A673 (cell line): ENCODE data around the gene CEP112. TPM values are rescaled to one million over a fixed set of nuclear protein-coding genes. Genes with fewer than 3 reads are reported as not detected.

Source experiments
- BruUV-seq: library from RNA; stranded (reverse); fragments of 400-500 nt; replicated peaks from 2 replicates; lab custom pipeline; 2021; lab: Mats Ljungman, UMichigan
- CTCF ChIA-PET: fragments of 300-600 bp; sonication (Branson Sonifier 250); formaldehyde crosslinking; loops from one replicate; lab custom pipeline; 2022; ENCODE audit warnings: antibody characterized with exemption; lab: Charles Lee
- POLR2A ChIA-PET: fragments of 300-600 bp; sonication (Branson Sonifier 250); formaldehyde crosslinking; loops from one replicate; lab custom pipeline; 2022; ENCODE audit warnings: antibody characterized with exemption; ENCODE audit not compliant: low non-redundant PET; lab: Charles Lee
- DNase-seq: peaks from one replicate; pipeline ENCODE4 v3.0.0-alpha.2; 2015; ENCODE audit warnings: low spot score
- H3K27ac ChIP-seq: fragments of 200-600 bp; sonication (generic); 2 replicates; pipeline ENCODE4 v1.5.1; 2016; ENCODE audit warnings: mixed run types, low read depth, mild to moderate bottlenecking, mixed read lengths, antibody characterized with exemption, low read length; ENCODE audit not compliant: poor library complexity, severe bottlenecking
- H3K27me3 ChIP-seq: fragments of 200-600 bp; sonication (generic); replicated peaks from 2 replicates; pipeline ENCODE4 v1.6.1; 2017; ENCODE audit warnings: mixed run types, low read depth, mild to moderate bottlenecking, mixed read lengths, antibody characterized with exemption, low read length; ENCODE audit not compliant: insufficient read depth, poor library complexity
- H3K36me3 ChIP-seq: fragments of 200-600 bp; sonication (generic); 2 replicates; pipeline ENCODE4 v1.6.1; 2016; ENCODE audit warnings: mixed run types, mild to moderate bottlenecking, mixed read lengths, antibody characterized with exemption, low read length; ENCODE audit not compliant: insufficient read depth, poor library complexity, severe bottlenecking
- H3K4me1 ChIP-seq: fragments of 200-600 bp; sonication (generic); 2 replicates; pipeline ENCODE4 v1.6.1; 2017; ENCODE audit warnings: mixed run types, mild to moderate bottlenecking, mixed read lengths, antibody characterized with exemption, low read length; ENCODE audit not compliant: insufficient read depth, poor library complexity, severe bottlenecking
- H3K4me3 ChIP-seq: fragments of 200-600 bp; sonication (generic); 2 replicates; pipeline ENCODE4 v1.5.1; 2016; ENCODE audit warnings: low read depth, mixed run types, mild to moderate bottlenecking, mixed read lengths, low read length; ENCODE audit not compliant: poor library complexity, severe bottlenecking
- H3K9me3 ChIP-seq: fragments of 200-600 bp; sonication (generic); 2 replicates; pipeline ENCODE4 v1.6.1; 2016; ENCODE audit warnings: mixed run types, low read depth, mild to moderate bottlenecking, mixed read lengths, antibody characterized with exemption, low read length; ENCODE audit not compliant: poor library complexity, severe bottlenecking
- EZH2 ChIP-seq: fragments of 200-600 bp; sonication (generic); IDR thresholded peaks from 2 replicates; pipeline ENCODE4 v1.6.1; 2017; ENCODE audit warnings: borderline replicate concordance, low read depth, mild to moderate bottlenecking, mixed read lengths, antibody characterized with exemption, low read length; ENCODE audit not compliant: poor library complexity, severe bottlenecking
- intact Hi-C: fragments of 100-400 bp; cut with micrococcal nuclease; formaldehyde crosslinking; loops from one replicate; pipeline ENCODE4 v1.10.0; 2022; ENCODE audit not compliant: unreplicated experiment
- total RNA-seq: library from RNA; stranded (reverse); gene quantifications from 2 replicates; pipeline ENCODE4 v1.2.3, GENCODE V29; 2021
- TF ChIP-seq, protein P1 (sequence below): fragments of 300-800, 200-600 bp; sonication (generic); conservative IDR thresholded peaks from 2 replicates; pipeline ENCODE4 v1.5.1; 2017; ENCODE audit warnings: low read depth, mild to moderate bottlenecking, antibody characterized with exemption, low read length, moderate library complexity, mixed read lengths

CEP112 gene
- total RNA-seq, 1 experiment from 2014 or later = 27.2 TPM

DNA sequence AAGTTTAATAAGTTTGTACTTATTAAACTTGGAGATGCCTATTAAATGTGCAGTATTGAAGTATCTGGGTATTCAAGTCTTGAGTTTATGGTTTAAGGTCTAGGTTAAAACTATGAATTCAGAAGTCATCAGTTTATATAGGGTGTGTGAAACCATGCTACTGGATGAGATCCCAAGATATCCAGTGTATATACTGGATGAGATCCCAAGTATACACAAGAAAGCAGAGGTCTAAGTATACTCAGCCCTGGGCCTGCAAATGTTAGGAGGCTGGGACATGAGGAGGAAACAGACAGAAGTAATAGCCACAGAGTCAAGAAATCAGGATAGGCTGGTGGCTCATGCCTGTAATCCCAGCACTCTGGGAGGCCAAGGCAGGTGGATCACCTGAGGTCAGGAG, 436.1 kb downstream of the CEP112 start:
- BruUV-seq = no TSS peak
- CTCF ChIA-PET = no interaction called here
- Histone ChIP-seq H3K4me1 (peaks cover 3% of the 10 kb centered on the region), H3K4me3 (no peak overlapping the region), H3K36me3 (no peaks in the 10 kb centered on the region), H3K27me3 (no peaks in the 10 kb centered on the region), H3K9me3 (no peaks in the 10 kb centered on the region), H3K27ac (no peak overlapping the region)
- intact Hi-C loops = no loop called here
- DNase-seq = no peak
- POLR2A ChIA-PET = no interaction called here
- no peak for TF ChIP-seq EZH2
- TF ChIP-seq, protein P1, sequence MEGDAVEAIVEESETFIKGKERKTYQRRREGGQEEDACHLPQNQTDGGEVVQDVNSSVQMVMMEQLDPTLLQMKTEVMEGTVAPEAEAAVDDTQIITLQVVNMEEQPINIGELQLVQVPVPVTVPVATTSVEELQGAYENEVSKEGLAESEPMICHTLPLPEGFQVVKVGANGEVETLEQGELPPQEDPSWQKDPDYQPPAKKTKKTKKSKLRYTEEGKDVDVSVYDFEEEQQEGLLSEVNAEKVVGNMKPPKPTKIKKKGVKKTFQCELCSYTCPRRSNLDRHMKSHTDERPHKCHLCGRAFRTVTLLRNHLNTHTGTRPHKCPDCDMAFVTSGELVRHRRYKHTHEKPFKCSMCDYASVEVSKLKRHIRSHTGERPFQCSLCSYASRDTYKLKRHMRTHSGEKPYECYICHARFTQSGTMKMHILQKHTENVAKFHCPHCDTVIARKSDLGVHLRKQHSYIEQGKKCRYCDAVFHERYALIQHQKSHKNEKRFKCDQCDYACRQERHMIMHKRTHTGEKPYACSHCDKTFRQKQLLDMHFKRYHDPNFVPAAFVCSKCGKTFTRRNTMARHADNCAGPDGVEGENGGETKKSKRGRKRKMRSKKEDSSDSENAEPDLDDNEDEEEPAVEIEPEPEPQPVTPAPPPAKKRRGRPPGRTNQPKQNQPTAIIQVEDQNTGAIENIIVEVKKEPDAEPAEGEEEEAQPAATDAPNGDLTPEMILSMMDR = no peak

DNA sequence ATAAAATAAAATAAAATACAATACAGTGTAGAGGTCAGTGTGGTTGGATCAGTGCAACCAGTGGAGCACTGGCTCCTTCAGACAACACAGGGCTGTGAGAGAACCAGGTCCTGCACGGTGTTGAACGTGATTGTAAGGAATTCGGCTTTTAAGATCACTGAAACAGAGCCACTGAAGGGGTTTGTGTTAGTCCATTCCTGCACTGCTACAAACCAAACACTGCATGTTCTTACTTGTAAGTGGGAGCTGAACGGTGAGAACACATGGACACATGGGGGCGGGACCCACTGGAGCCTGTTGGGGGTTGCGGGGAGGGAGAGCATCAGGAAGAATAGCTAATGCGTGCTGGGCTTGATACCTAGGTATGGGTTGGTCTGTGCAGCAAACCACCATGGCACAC, 437.3 kb downstream of the CEP112 start:
- POLR2A ChIA-PET = no interaction called here
- no TSS peak for BruUV-seq
- TF ChIP-seq, protein P1 = no peak
- no peak for TF ChIP-seq EZH2
- H3K4me3 ChIP-seq = no peak overlapping the region
- CTCF ChIA-PET = no interaction called here
- no peak for DNase-seq
- peaks cover 8% of the 10 kb centered on the region for H3K4me1 ChIP-seq
- no peaks in the 10 kb centered on the region for H3K9me3 ChIP-seq
- no peaks in the 10 kb centered on the region for H3K27me3 ChIP-seq
- no peaks in the 10 kb centered on the region for H3K36me3 ChIP-seq
- intact Hi-C loops = no loop called here
- no peak overlapping the region for H3K27ac ChIP-seq

DNA sequence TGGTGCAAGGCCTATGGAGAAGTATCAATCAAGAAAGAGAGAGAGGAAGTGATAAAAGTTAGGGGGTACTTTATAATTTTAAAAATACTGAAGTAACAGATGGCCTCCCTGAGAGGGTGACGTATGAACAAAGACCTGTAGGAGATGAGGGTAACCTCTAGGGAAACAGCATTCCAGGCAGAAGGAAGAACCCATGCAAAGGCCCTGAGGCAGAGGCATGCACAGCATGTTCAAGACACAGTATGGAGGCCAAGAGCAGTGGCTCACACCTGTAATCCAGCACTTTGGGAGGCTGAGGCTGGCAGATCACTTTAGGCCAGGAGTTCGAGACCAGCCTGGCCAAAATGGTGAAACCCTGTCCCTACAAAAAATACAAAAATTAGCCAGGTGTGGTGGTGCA, 437.9 kb downstream of the CEP112 start:
- TF ChIP-seq EZH2 = no peak
- TF ChIP-seq, protein P1 = no peak
- Histone ChIP-seq H3K4me3 (no peak overlapping the region), H3K27me3 (no peaks in the 10 kb centered on the region), H3K36me3 (no peaks in the 10 kb centered on the region), H3K27ac (no peak overlapping the region), H3K4me1 (peaks cover 8% of the 10 kb centered on the region), H3K9me3 (no peaks in the 10 kb centered on the region)
- ChIA-PET POLR2A (no interaction called here), CTCF (no interaction called here)
- intact Hi-C loops = no loop called here
- BruUV-seq = no TSS peak
- DNase-seq = no peak
